Lower lobe of right lung (tissue), 2 donors: ENCODE data around the gene SGSM1. TPM values are rescaled to one million over a fixed set of nuclear protein-coding genes. Genes with fewer than 3 reads are reported as not detected.

Source experiments
- ATAC-seq, 2 donors: fragments of 200-7000 bp; cut with Tn5 transposase; one replicate each; pipeline ENCODE4 v1.9.1; 2020 to 2022; ENCODE audit warnings: mild to moderate bottlenecking in 2 of 2, moderate library complexity in 2 of 2
- DNase-seq: peaks from one replicate; pipeline ENCODE4 v3.0.0-alpha.2; 2020
- H3K27ac ChIP-seq: fragments of 200-600 bp; one replicate; pipeline ENCODE4 v1.8.0; 2022
- H3K27me3 ChIP-seq: fragments of 200-600 bp; one replicate; pipeline ENCODE4 v1.8.0; 2022; ENCODE audit warnings: low read depth
- H3K36me3 ChIP-seq: fragments of 200-600 bp; one replicate; pipeline ENCODE4 v1.8.0; 2022; ENCODE audit warnings: mild to moderate bottlenecking
- H3K4me1 ChIP-seq: fragments of 200-600 bp; one replicate; pipeline ENCODE4 v1.8.0; 2022
- H3K4me3 ChIP-seq: fragments of 200-600 bp; one replicate; pipeline ENCODE4 v1.8.0; 2022; ENCODE audit warnings: mild to moderate bottlenecking
- H3K9me3 ChIP-seq: fragments of 200-600 bp; one replicate; pipeline ENCODE4 v1.8.0; 2022
- CTCF ChIP-seq: fragments of 200-600 bp; IDR thresholded peaks from one replicate; pipeline ENCODE4 v1.8.0; 2022; ENCODE audit warnings: antibody characterized with exemption, mild to moderate bottlenecking
- intact Hi-C: fragments of 100-400 bp; cut with DNase I; formaldehyde crosslinking; loops from one replicate; pipeline ENCODE4 v1.11.0; 2022
- total RNA-seq: library from RNA; stranded (reverse); fragmentation: NEBNext Ultra II Directional; extraction: Animal tissue kit (Norgen Biotek cat#: 25700); gene quantifications from one replicate; pipeline ENCODE4 v1.2.1, GENCODE V29; 2021
- donor health status: DM: no; HTN: yes; CAD: no; lungs with severe emphysema.

SGSM1 gene
- total RNA-seq, 1 donor from 2014 or later, result 2.9 TPM

GRCh38 chr22:24957043-24957442, 151.0 kb downstream of the SGSM1 start:
- Histone ChIP-seq H3K4me1 (peaks cover 22% of the 10 kb centered on the region), H3K27ac (no peak overlapping the region), H3K36me3 (no peaks in the 10 kb centered on the region), H3K27me3 (peaks cover 13% of the 10 kb centered on the region), H3K9me3 (no peaks in the 10 kb centered on the region), H3K4me3 (no peak overlapping the region)
- ATAC-seq (no peak), DNase-seq (no peak)
- no peak for TF ChIP-seq CTCF
- intact Hi-C loops, result loop anchor here (5.0 kb wide), 1 partner anchor 70 kb away; no protein-coding TSS in a partner anchor

GRCh38 chr22:24961217-24961844, 155.3 kb downstream of the SGSM1 start:
- intact Hi-C loops, result no loop called here
- no peak for ATAC-seq
- no peaks in the 10 kb centered on the region for H3K36me3 ChIP-seq
- no peak overlapping the region for H3K27ac ChIP-seq
- no peak for DNase-seq
- no peak overlapping the region for H3K4me3 ChIP-seq
- TF ChIP-seq CTCF, result no peak
- H3K9me3 ChIP-seq, result no peaks in the 10 kb centered on the region
- no peaks in the 10 kb centered on the region for H3K27me3 ChIP-seq
- peaks cover 8% of the 10 kb centered on the region for H3K4me1 ChIP-seq

- Histone ChIP-seq H3K27ac (no peak overlapping the region), H3K27me3 (no peaks in the 10 kb centered on the region), H3K9me3 (no peaks in the 10 kb centered on the region), H3K4me3 (no peak overlapping the region), H3K4me1 (peaks cover 15% of the 10 kb centered on the region), H3K36me3 (no peaks in the 10 kb centered on the region)
- intact Hi-C loops, result no loop called here
- TF ChIP-seq CTCF, result no peak
- ATAC-seq (no peak), DNase-seq (no peak)
These were observed 156.1 kb downstream of the SGSM1 start for GRCh38 chr22:24962094-24962493.

GRCh38 chr22:24962835-24963234, 156.8 kb downstream of the SGSM1 start:
- H3K4me1 ChIP-seq, result peaks cover 19% of the 10 kb centered on the region
- H3K4me3 ChIP-seq, result no peak overlapping the region
- no peak for TF ChIP-seq CTCF
- DNase-seq (no peak), ATAC-seq (no peak)
- H3K9me3 ChIP-seq, result no peaks in the 10 kb centered on the region
- intact Hi-C loops, result no loop called here
- H3K27ac ChIP-seq, result no peak overlapping the region
- H3K27me3 ChIP-seq, result no peaks in the 10 kb centered on the region
- no peaks in the 10 kb centered on the region for H3K36me3 ChIP-seq

- H3K9me3 ChIP-seq, result no peaks in the 10 kb centered on the region
- H3K27ac ChIP-seq, result no peak overlapping the region
- H3K36me3 ChIP-seq, result no peaks in the 10 kb centered on the region
- H3K4me3 ChIP-seq, result no peak overlapping the region
- ATAC-seq (no peak), DNase-seq (no peak)
- no peaks in the 10 kb centered on the region for H3K27me3 ChIP-seq
- H3K4me1 ChIP-seq, result peaks cover 30% of the 10 kb centered on the region
- TF ChIP-seq CTCF, result no peak
- intact Hi-C loops, result no loop called here
These were observed 158.4 kb downstream of the SGSM1 start for GRCh38 chr22:24964441-24964840.
